ENCODE data around the gene MROH8.
"Not testable (repeated sequence)": the region's sequence is repeated elsewhere in the genome, so short reads cannot be mapped to it uniquely, and the experiment has no call there.

Gene MROH8

GRCh38 chr20:37161830-37162549 is 17.4 kb downstream of the MROH8 start:
- no peak for TF ChIP-seq JUND (IDR thresholded peaks at IDR 0.05; ENCODE audit: low read depth)
- in situ Hi-C loops (cut with HindIII; ENCODE audit: low pct_unique_long_range_greater_than_20kb, low sequenced_read_pairs), result no loop called here
- DNase-seq (ENCODE audit: low read depth in 1 of 2, low spot score in 1 of 2), result no peak

- no peak for TF ChIP-seq JUND (IDR thresholded peaks at IDR 0.05; ENCODE audit: low read depth)
- in situ Hi-C loops (cut with HindIII; ENCODE audit: low pct_unique_long_range_greater_than_20kb, low sequenced_read_pairs), result no loop called here
- no peak for DNase-seq (ENCODE audit: low read depth in 1 of 2, low spot score in 1 of 2)
Observed at GRCh38 chr20:37160683-37161082, 18.7 kb downstream of the MROH8 start.

- no peak for DNase-seq (ENCODE audit: low read depth in 1 of 2, low spot score in 1 of 2)
- in situ Hi-C loops (cut with HindIII; ENCODE audit: low pct_unique_long_range_greater_than_20kb, low sequenced_read_pairs), result no loop called here
- TF ChIP-seq JUND (IDR thresholded peaks at IDR 0.05; ENCODE audit: low read depth), result no peak
Observed at GRCh38 chr20:37158248-37158647, 21.1 kb downstream of the MROH8 start.

- no peak for DNase-seq (ENCODE audit: low read depth in 1 of 2, low spot score in 1 of 2)
- in situ Hi-C loops (cut with HindIII; ENCODE audit: low pct_unique_long_range_greater_than_20kb, low sequenced_read_pairs), result no loop called here
- TF ChIP-seq JUND (IDR thresholded peaks at IDR 0.05; ENCODE audit: low read depth), result no peak
Observed at GRCh38 chr20:37155987-37156386, 23.4 kb downstream of the MROH8 start.

- in situ Hi-C loops (cut with HindIII; ENCODE audit: low pct_unique_long_range_greater_than_20kb, low sequenced_read_pairs), result no loop called here
- no peak for DNase-seq (ENCODE audit: low read depth in 1 of 2, low spot score in 1 of 2)
- no peak for TF ChIP-seq JUND (IDR thresholded peaks at IDR 0.05; ENCODE audit: low read depth)
Observed at GRCh38 chr20:37154684-37155298, 24.6 kb downstream of the MROH8 start.

GRCh38 chr20:37152284-37152683 is 27.1 kb downstream of the MROH8 start:
- DNase-seq (ENCODE audit: low read depth in 1 of 2, low spot score in 1 of 2), result no peak
- in situ Hi-C loops (cut with HindIII; ENCODE audit: low pct_unique_long_range_greater_than_20kb, low sequenced_read_pairs), result no loop called here
- no peak for TF ChIP-seq JUND (IDR thresholded peaks at IDR 0.05; ENCODE audit: low read depth)

- in situ Hi-C loops (cut with HindIII; ENCODE audit: low pct_unique_long_range_greater_than_20kb, low sequenced_read_pairs), result no loop called here
- TF ChIP-seq JUND (IDR thresholded peaks at IDR 0.05; ENCODE audit: low read depth), result no peak
- DNase-seq (ENCODE audit: low read depth in 1 of 2, low spot score in 1 of 2), result no peak
Observed at GRCh38 chr20:37151529-37151928, 27.8 kb downstream of the MROH8 start.

- in situ Hi-C loops (cut with HindIII; ENCODE audit: low pct_unique_long_range_greater_than_20kb, low sequenced_read_pairs); DNase-seq (ENCODE audit: low read depth in 1 of 2, low spot score in 1 of 2): not testable (repeated sequence)
Observed at GRCh38 chr20:37150864-37151263, 28.5 kb downstream of the MROH8 start.

- DNase-seq (ENCODE audit: low read depth in 1 of 2, low spot score in 1 of 2), result no peak
- TF ChIP-seq JUND (IDR thresholded peaks at IDR 0.05; ENCODE audit: low read depth), result no peak
- in situ Hi-C loops (cut with HindIII; ENCODE audit: low pct_unique_long_range_greater_than_20kb, low sequenced_read_pairs), result no loop called here
Observed at GRCh38 chr20:37147250-37147649, 32.1 kb downstream of the MROH8 start.

GRCh38 chr20:37144856-37145404 is 34.4 kb downstream of the MROH8 start:
- no peak for DNase-seq (ENCODE audit: low read depth in 1 of 2, low spot score in 1 of 2)
- in situ Hi-C loops (cut with HindIII; ENCODE audit: low pct_unique_long_range_greater_than_20kb, low sequenced_read_pairs), result no loop called here
- TF ChIP-seq JUND (IDR thresholded peaks at IDR 0.05; ENCODE audit: low read depth), result no peak

GRCh38 chr20:37142708-37143107 is 36.6 kb downstream of the MROH8 start:
- no peak for TF ChIP-seq JUND (IDR thresholded peaks at IDR 0.05; ENCODE audit: low read depth)
- in situ Hi-C loops (cut with HindIII; ENCODE audit: low pct_unique_long_range_greater_than_20kb, low sequenced_read_pairs), result no loop called here
- DNase-seq (ENCODE audit: low read depth in 1 of 2, low spot score in 1 of 2), result no peak

- no peak for DNase-seq (ENCODE audit: low read depth in 1 of 2, low spot score in 1 of 2)
- in situ Hi-C loops (cut with HindIII; ENCODE audit: low pct_unique_long_range_greater_than_20kb, low sequenced_read_pairs), result no loop called here
Observed at GRCh38 chr20:37137547-37137946, 41.8 kb downstream of the MROH8 start.

GRCh38 chr20:37133952-37134351 is 45.4 kb downstream of the MROH8 start:
- DNase-seq (ENCODE audit: low read depth in 1 of 2, low spot score in 1 of 2), result no peak
- in situ Hi-C loops (cut with HindIII; ENCODE audit: low pct_unique_long_range_greater_than_20kb, low sequenced_read_pairs), result no loop called here
- no peak for TF ChIP-seq JUND (IDR thresholded peaks at IDR 0.05; ENCODE audit: low read depth)

More at GRCh38 chr20:37137547-37137946, 41.8 kb downstream of the MROH8 start:
- no peak for TF ChIP-seq JUND (IDR thresholded peaks at IDR 0.05; ENCODE audit: low read depth)
